GM18909 (cell line): Measurements from ENCODE around the gene CFD.
"Not testable (repeated sequence)": the region's sequence is repeated elsewhere in the genome, so short reads cannot be mapped to it uniquely, and the experiment has no call there.

Experiments
- ATAC-seq: cut with Tn5 transposase; IDR thresholded peaks from one replicate; pipeline ENCODE4 v1.9.1; 2021; ENCODE audit warnings: mild to moderate bottlenecking; ENCODE audit not compliant: unreplicated experiment, poor library complexity

CFD gene

DNA sequence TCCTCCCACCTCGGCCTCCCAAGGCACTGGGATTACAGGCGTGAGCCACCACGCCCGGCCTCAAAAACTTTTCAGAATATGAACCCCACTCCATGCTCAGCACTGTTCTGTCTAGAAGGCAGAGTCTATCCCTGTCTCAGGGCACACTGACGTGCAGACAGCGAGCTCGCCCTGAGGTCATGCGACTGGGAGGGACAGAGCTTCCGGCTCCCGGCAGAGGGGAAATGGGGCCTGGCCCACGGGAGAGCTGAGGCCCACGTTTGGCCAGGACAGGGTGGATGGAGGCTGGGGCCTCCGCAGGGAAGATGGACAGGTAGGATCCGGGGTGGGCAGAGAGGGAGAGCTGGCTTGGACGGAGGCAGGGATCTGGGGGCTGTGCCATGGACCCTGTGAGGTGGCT is 34.6 kb upstream of the CFD start:
- no peak for ATAC-seq

DNA sequence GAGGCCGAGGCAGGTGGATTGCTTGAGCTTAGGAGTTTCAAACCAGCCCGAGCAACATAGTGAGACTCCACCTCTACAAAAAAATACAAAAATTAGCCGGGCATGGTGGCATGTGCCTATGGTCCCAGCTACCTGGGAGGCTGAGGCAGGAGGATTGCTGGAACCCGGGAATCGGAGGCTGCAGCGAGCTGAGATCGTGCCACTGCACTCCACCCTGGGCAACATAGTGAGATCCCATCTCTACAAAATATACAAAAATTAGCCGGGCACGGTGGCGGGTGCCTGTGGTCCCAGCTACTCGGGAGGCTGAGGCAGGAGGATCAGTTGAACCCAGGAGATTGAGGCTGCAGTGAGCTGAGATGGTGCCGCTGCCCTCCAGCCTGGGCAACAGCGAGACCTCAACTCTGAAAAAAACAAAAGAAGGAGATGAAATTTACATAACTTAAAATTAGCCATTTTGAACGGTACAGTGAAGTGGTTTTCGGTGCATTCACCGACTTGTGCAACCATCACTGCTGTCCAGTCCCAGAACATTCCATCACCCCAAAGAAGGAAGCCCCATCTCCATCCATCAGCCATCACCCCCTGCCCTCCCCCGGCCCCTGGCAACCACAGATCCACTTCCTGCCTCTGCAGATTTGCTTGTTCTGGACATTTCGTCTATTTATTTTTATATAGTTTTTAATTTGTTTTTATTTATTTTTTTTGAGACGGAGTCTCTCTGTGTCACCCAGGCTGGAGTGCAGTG is 33.4 kb upstream of the CFD start:
- ATAC-seq = no peak

DNA sequence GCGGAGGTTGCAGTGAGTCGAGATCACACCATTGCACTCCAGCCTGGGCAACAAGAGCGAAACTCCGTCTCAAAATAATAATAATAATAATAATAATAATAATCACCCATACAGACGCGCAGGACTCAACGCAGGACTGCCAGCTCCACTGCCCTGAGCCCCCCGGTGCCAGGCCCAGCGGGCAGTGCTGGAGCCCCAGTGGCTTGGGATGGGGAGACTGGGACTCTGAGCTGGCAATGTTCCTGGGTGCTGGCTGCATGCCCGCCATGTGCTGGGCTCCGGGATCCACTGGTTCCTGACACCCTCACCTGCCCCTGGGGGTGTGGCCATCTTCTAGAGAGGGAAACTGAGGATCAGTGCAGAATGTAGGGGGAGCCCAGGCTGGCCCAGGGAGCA is 32.2 kb upstream of the CFD start:
- ATAC-seq = no peak

DNA sequence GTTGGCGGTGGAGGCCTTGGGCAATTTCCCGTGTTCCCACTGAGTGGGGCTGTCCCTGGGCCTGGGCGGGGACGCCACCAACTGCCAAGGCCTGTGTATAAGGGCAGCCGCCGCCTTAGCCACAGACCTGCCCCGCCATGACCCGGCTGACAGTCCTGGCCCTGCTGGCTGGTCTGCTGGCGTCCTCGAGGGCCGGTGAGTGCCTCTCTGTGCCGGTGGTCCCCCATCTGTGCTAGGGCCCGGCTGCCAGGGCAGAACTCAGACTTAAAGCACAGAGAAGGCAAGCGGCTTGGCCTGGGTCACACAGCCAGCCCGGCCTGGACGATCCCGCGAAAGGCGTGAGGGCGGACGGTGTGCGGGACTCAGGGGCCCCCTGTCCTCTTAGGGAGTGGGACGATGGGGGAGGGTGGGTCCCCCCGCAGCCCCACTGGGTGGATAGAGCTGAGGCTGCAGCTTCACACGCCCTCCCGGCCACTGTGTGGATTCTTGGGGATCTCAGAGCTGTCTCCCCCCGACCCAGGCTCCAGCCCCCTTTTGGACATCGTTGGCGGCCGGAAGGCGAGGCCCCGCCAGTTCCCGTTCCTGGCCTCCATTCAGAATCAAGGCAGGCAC is 31.6 kb upstream of the CFD start, which contains the start of gene AZU1:
Gene AZU1 (plus strand): TSS at position 128 of the 612 bp plus-strand sequence. CDS start 10 bp downstream, at position 138.
- ATAC-seq = no peak

DNA sequence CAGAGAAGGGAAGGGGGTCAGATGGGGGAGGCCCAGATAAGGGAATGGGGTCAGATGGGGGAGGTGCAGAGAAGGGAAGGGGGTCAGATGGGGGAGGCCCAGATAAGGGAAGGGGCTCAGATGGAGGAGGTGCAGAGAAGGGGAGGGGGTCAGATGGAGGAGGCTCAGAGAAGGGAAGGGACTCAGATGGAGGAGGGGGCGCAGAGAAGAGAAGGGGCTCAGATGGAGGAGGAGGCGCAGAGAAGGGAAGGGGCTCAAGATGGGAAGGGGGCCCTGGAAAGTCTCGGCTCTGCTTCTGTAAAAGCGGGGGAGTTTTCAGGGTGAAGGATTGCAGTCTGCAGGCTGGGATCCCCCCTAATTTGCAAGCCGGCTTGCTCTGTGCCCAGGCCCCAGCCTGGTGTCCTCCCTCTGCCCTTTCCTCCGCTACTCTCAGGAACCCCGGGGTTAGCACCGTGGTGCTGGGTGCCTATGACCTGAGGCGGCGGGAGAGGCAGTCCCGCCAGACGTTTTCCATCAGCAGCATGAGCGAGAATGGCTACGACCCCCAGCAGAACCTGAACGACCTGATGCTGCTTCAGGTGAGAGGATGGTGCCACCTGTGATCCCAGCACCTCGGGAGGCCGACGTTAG is 30.2 kb upstream of the CFD start:
- no peak for ATAC-seq

DNA sequence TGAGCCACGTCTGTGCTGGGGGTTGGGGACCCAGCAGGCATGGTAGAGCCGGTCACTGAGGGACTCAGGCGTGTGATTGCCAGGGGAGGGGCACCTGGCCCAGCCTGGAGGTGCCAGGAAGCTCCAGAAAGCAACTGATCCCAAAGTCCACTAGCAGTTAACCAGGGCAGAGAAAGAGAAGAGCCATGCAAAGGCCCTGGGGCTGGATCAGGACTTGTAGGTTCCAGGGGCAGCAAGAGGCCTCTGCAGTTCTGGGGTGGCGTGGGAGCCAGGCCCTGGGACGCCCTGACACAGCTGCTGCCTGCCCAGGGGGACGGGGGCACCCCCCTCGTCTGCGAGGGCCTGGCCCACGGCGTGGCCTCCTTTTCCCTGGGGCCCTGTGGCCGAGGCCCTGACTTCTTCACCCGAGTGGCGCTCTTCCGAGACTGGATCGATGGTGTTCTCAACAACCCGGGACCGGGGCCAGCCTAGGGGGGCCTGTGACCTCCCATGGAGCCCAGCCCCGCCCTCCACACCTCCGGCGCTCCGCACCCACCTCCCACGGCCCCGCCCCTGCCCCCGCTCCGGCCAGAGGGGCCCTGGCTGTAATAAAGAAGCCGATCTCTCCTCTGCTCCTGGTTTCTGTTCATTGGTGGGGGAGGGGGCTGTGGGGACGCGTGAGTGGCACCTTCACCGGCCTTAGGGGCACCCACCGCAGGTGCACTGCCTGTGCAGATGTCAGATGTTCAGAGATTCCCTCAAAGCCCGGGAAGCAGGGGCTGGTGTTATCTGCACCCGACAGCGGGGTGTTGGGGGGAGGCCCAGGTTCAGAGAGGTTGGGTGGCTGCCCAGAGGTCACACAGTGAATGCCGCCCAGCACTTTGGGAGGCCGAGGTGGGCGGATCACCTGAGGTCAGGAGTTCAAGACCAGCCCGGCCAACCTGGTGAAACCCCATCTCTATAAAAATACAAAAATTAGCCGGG is 27.8 kb upstream of the CFD start:
- no peak for ATAC-seq

DNA sequence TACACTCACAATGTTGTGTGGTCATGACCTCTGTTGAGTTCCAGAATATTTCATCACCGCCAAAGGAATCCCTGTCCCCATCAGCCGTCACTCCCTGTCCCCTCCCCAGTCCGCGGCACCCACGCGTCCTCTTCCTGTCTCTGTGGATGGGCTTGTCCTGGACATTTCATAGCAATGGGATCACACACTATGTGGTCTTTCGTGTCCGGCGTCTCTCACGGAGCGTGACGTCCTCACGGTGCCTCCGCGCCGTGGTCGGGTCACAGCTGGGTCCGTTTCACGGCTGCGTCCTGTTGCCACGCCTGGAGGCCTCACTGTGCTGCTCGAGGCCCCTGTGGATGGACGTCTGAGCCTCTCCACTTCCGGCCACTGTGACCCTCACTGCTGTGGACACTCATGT is 25.2 kb upstream of the CFD start:
- no peak for ATAC-seq

DNA sequence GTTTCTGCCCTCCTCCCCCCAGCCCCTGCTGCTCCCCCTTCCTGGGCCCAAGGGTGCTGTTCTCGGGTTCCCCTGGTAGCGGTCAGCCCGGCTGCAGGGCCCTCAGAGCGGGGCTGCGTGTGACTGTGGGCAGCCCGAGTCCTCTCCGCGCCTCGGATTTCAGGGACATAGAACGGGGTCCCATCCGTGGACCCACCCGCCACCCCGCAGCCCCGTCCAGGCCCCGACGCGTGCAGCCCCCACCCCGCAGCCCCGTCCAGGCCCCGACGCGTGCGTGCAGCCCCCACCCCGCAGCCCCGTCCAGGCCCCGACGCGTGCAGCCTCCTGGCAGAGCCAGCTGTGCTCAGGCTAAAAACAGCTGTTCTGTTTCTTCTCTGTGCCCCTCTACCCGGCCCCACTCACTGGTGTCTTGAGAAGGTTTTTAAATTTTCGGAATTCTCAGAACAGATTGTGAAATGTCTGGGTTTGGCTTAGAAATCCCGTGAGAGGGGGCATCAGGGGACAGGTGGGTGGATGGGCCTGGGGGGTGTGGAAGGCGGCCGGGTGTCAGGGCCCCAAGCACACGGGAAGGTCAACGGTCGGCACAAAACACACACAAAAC is 24.2 kb upstream of the CFD start:
- ATAC-seq = no peak

DNA sequence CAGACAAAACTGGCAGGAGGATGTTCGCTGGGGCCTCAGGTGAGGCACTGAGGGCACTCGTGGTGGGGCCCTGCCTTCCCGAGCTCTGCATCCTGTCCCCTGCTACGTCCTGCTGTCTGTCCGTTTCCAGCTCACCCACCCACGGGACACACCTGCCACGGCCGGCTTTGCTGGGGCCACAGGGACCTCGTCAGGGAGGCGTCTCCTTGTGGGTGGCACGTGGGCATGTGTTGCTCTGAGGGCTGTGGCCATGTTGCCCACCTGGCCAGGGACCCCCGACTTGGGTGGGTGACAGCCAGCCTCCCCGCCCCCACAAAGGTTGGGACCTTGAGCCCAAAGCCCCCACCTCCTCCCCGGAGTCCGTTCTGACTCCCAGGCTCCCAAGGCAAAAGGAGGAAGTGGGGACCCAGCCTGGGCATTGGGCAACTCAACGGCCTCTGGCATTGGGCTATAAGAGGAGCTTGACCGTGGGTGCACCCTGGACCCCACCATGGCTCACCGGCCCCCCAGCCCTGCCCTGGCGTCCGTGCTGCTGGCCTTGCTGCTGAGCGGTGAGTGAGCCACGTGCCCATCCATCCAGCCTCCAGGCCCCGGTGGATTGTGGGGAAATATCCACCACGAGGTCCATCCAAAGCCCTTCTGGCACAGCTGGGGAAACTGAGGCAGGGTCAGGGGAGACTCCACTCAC is 18.8 kb upstream of the CFD start, which contains the start of gene PRTN3:
Gene PRTN3 (plus strand): TSS at position 481 of the 688 bp plus-strand sequence. CDS start 10 bp downstream, at position 491.
- no peak for ATAC-seq

DNA sequence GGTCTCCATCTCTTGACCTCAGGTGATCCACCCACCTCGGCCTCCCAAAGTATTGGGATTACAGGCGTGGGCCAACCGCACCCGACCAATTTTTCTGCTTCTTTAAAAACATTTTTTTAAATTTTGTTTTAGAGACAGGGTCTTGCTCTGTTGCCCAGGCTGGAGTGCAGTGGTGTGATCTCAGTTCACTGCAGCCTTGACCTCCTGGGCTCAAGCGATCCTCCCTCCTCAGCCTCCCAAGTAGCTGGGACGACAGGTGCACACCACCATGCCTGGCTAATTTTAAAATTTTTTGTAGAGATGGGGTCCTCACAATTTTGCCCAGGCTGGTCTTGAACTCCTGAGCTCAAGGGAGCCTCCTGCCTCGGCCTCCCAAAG is 16.7 kb upstream of the CFD start:
- not testable (repeated sequence) for ATAC-seq

DNA sequence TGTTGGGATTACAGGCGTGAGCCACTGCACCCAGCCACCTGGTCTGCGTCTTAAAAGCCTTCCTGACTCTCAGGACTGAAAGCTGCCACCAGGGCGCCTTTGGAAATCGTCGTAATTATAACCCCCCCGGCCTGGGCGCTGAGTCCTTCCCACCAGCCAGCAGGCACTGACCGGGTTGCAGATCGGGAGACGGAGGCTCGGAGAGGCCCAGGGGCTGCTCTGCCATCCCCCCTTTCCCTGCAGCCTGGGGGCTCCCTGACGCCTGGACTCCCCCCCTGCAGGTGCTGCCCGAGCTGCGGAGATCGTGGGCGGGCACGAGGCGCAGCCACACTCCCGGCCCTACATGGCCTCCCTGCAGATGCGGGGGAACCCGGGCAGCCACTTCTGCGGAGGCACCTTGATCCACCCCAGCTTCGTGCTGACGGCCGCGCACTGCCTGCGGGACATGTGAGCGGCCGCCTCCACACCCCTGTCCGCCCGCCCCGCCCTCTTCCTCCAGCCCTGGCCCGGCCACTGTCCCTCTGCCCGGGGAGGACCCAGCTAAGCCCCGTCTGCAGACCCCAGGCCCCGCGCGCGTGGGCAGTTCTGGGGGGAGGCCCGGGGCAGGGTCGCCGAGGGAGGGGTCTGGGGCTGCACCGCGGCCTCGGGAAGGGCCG is 16.2 kb upstream of the CFD start:
- no peak for ATAC-seq

DNA sequence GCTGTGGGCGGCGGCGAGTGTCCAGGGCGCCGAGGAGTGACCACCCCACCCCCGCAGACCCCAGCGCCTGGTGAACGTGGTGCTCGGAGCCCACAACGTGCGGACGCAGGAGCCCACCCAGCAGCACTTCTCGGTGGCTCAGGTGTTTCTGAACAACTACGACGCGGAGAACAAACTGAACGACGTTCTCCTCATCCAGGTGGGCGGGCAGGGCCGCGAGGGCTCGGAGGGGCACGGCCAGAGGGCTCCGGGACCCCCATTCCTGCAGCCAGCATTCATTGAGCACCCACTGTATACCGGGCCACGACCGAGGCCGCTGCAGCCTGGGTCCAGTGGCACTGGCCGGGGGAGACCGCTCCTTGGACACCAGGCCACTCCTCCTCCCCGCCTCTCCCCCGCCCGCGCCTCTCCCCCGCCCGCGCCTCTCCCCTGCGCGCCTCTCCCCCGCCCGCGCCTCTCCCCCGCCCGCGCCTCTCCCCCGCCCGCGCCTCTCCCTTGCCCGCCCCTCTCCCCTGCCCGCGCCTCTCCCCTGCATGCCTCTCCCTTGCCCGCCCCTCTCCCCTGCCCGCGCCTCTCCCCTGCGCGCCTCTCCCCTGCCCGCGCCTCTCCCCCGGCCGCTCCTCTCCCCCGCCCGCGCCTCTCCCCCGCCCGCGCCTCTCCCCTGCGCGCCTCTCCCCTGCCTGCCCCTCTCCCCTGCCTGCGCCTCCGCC is 15.5 kb upstream of the CFD start:
- ATAC-seq = no peak

DNA sequence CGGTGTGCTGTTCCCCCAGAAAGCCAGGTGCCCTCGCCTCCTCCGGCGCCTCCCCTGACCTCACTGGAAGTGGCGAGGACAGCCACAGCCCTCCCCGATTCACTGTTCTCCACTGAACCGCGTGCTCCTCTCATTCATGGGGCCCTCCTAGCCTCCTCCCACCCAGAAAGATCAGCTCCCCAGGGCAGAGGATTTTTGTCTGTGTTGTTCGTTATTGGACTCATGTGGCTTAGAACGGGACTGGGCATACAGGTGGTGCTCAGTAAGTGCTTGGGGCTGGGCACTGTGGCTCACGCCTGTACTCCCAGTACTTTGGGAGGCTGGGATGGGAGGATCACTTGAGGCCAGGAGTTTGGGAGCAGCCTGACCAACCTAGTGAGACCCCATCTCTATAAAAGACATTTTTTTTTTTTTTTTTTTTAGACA is 14.9 kb upstream of the CFD start:
- ATAC-seq = no peak

DNA sequence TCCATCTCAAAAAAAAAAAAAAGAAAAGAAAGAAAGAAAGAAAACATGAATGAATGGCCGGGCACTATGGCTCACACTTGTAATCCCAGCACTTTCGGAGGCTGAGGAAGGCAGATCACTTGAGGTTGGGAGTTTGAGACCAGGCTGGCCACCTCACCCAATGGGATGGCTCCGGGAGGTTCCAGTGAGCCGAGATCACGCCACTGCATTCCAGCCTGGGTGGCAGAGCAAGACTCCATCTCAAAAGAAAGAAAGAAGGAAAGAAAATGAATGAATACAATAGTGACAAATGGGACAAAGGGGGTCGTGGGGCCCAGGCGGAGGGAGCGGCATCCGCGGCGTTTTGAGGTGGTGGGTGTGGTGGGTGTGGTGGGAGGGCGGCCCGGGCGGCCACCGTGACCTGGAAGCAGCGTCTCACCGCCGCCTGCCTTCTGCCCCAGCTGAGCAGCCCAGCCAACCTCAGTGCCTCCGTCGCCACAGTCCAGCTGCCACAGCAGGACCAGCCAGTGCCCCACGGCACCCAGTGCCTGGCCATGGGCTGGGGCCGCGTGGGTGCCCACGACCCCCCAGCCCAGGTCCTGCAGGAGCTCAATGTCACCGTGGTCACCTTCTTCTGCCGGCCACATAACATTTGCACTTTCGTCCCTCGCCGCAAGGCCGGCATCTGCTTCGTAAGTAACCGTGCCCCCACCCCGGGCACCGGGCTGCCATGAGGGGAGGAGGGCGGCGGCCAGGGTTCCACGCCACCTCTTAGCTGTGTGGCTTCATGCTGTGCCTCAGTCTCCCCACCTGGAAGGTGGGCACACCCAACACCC is 13.6 kb upstream of the CFD start:
- ATAC-seq = no peak

DNA sequence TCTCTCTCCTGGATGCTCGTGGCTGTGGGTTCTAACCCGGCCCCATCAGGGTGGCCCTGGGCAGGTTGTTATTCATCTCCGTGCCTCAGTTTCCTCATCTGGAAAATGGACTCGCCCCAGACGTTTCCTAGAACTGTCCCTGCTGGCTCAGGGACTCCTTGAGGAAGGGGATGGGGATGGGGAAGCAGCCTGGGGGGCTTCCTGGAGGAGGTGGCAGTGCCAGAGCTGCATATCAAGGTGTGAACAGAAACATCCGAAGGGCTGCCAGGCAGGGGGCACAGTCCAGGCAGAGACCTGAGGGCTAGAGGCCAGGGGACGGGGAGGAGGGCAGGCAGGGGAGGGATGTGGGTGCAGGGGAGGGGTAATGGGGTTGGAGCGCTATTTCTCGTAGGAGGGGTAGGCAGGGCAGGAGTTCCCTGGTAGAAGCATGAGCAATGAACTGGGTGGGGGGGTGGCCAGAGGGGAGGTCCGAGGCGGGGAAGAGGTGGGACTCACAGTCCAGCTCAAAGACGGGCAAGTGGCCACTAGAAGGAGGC is 11.0 kb upstream of the CFD start:
- ATAC-seq = no peak

DNA sequence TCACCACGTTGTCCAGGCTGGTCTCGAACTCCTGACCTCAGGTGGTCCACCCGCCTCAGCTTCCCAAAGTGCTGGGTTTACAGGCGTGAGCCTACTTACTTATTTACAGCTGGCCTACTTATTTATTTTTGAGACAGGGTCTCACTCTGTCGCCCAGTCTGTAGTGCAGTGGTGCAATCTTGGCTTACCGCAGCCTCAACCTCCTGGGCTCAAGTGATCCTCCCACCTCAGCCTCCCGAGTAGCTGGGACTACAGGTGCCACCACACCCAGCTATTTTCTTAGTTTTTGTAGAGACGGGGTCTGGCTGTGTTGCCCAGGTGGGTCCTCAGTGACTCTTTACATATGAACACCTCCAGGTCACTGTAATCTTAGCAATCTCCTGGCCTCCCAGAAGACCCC is 10.3 kb upstream of the CFD start:
- not testable (repeated sequence) for ATAC-seq
